PC-3 (cell line): ENCODE data around the gene CCL17.

ENCODE experiments used
- EZH2 ChIP-seq: fragments of 300-600 bp; sonication (generic); IDR thresholded peaks from one replicate; pipeline ENCODE4 v1.6.1; 2017; ENCODE audit warnings: antibody characterized with exemption, mild to moderate bottlenecking, low read length; ENCODE audit not compliant: unreplicated experiment
- EZH2phosphoT487 ChIP-seq: fragments of 300-600 bp; sonication (generic); IDR thresholded peaks from 2 replicates; pipeline ENCODE4 v1.6.1; 2018; ENCODE audit warnings: mild to moderate bottlenecking, antibody characterized with exemption, low read length, borderline replicate concordance
- TF ChIP-seq, protein P1 (sequence below): fragments of 300-600 bp; sonication (generic); conservative IDR thresholded peaks from 2 replicates; pipeline ENCODE4 v1.5.1; 2017; ENCODE audit warnings: antibody characterized with exemption, low read depth, mild to moderate bottlenecking, low read length

DNA sequence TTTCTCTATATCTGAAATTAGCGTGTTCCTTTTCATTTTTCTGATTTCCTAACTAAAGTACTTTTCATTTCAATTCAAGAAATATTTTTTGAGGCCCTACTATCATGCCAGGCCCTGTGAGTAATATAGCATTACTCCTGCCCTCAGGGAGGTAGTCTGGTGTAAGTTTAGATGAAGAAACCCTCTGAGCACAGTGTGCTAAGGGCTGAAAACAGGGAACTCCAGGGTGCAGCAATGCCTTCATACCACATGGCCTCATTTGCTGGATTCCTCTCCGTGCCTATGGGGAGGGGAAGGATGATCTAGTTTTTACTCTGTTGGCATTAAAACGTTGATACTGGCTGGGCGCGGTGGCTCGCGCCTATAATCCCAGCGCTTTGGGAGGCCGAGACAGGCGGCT, 47.5 kb downstream of the CCL17 start:
- TF ChIP-seq, protein P1, sequence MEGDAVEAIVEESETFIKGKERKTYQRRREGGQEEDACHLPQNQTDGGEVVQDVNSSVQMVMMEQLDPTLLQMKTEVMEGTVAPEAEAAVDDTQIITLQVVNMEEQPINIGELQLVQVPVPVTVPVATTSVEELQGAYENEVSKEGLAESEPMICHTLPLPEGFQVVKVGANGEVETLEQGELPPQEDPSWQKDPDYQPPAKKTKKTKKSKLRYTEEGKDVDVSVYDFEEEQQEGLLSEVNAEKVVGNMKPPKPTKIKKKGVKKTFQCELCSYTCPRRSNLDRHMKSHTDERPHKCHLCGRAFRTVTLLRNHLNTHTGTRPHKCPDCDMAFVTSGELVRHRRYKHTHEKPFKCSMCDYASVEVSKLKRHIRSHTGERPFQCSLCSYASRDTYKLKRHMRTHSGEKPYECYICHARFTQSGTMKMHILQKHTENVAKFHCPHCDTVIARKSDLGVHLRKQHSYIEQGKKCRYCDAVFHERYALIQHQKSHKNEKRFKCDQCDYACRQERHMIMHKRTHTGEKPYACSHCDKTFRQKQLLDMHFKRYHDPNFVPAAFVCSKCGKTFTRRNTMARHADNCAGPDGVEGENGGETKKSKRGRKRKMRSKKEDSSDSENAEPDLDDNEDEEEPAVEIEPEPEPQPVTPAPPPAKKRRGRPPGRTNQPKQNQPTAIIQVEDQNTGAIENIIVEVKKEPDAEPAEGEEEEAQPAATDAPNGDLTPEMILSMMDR = no peak
- TF ChIP-seq EZH2 (no peak), EZH2phosphoT487 (no peak)
